ENCODE measurements around the gene MINDY4.

MINDY4 gene

DNA sequence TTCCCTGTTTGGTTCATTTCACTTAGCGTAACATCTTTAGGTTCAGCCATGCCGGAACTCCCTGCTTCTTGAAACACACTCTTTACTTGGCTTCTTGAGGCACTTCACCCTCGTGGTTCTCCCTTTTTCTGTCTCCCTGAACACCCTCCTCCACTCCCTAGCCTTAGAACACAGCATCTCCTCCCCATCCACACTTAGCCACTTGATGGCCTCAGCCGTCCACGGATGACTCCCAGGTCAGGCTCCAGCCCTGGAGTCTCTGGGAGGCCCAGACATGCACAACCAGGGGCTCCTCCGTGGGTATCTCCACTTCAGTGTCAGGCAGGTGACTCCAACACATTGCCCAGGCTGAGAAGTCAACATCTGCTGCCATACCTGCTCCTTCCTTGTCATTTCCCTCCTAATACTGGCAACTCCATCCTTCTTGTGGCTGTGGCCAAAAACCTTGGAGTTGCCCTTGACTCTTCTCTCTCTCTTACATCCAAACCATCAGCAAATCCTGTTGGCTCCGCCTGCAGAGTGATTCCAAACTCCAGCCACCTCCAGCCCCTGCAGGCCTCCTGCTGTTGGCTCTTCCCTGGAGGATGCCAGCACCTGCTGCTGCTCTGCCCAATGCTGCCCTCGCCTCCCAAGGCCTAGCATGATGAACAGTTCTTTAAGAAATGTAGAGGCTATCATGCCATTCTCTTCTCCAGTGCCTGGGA lies 27.7 kb upstream of the MINDY4 start:
- peak; percentile 16 for DNase-seq (ENCODE audit: low spot score)

DNA sequence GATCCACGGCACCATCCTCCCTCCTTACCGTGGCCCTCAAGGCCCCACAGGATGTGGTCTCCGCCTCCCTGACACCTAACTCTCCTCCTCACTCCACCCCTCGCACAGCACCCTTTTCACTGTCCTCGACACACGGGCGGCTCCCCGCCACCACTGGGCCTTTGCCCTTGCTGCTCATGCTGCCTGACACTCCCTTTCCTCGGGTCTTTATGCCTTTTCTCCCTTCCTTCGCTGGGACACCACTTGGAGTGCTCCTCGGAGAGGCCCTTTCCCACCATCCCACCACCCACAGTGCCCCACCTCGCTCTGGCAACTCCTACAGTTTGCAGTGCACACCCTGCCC lies 27.2 kb upstream of the MINDY4 start:
- DNase-seq (ENCODE audit: low spot score) = no peak

DNA sequence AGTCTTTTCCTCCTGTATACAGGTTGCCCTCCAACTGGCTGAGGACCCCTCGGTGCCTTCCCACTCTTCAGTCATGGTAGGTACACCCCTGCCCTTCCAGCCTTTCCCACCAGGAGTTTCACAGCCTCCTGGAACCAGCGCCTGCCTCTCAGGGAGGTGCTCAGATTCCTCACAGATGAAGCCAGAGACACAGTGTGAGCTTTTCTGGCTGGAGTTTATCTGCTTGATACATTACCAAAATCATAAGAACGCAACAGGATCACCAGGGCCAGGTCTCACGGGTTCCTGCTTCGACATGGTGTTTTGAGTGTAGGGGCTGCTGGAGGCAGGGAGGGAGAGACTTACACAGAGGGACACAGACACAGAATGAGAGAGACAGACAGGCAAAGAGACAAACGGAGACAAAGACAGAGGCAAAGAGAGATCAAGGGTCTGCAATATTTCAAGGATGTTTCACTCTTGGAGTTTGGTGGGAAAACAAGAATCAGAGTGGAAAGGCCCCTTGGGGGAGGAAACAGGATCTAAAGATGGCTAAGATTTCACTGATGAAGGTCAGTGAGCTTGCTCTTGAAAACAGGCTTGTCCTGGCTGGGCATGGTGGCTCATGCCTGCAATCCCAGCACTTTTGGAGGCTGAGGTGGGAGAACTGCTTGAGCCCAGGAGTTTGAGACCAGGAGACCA lies 25.8 kb upstream of the MINDY4 start:
- DNase-seq (ENCODE audit: low spot score) = no peak

DNA sequence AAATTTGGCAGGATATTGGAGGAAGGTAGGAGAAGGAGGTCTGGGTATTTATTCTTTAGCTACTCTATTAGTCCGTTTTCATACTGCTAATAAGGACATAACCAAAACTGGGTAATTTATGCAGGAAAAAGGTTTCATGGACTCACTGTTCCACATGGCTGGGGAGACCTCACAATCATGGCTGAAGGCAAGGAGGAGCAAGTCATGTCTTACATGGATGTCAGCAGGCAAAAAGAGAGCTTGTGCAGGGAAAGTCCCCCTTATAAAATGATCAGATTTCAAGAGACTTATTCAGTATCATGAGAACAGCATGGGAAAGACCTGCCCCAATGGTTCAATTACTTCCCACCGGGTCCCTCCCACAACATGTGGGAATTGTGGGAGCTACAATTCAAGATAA lies 21.2 kb upstream of the MINDY4 start:
- DNase-seq (ENCODE audit: low spot score) = no peak

DNA sequence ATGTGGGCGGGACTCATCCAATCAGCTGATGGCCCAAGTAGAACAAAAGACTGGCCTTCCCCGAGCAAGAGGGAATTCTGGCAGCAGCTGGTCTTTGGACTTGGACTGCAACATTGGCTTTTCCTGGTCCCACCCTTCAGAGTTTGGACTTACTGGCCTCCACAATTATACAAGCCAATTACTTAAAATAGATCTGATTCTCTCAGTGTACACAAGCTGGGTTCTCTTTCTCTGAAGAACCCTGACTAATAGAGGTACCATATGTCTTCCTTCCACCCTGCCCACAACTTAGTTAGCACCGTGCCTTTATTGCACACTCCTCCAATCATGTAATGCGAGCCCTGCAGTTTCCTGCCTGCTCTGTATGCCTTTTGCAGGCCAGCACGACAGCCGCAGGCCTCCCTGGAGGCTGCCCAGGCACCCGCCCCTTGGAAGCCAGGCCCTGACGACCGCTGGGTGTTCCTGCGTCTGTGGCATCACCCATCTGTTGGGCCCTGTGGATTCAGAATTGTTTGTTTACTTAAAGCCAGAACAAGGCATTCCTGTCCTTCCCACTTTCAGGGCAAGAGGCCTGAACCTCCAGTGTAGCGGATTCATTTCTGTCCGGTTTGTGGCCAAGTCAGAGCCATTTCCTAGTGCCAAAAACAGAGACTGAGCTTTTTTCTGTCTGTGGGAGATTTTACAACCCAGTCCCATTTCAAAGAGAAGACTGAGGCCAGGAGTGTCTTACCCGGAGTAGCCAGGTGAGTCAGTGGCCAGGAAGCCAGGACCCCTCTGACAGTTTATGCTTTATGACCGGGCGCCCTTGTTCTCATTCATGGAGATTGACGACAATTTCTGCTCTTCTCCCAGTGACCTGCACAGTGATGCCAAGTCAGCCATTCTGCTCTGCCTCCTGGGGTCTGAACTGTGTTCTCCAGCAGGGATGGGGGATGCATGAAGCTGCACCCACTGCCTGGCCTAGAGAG lies 20.2 kb upstream of the MINDY4 start:
- DNase-seq (ENCODE audit: low spot score) = no peak

DNA sequence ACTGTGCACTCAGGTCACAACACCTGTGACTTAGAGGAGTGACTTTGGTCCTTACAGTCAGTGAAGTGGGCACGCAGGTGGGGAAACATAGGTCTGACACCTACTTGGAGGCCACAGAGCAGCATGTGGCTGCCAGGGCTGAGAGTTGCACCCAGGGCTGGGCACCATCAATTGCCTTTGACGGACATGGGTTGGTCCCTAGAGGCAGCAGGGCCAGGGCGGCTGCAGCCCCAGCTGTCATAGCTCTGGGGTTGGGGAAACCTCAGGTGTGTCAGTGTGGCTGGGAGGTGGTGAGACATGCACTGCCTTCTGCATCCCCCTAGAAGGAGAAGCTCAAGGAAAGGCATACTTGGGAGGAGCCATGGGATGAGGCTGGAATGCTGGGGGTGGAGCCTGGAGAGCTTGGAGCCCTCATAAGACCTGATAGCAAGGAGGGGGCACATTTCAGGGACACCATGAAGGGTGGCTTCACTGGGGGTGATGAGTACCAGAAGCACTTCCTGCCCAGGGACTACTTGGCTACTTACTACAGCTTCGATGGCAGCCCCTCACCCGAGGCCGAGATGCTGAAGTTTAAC lies 19.4 kb upstream of the MINDY4 start, which contains the start of gene INMT:
TSS of gene INMT (plus strand) at position 440 of the 578 bp plus-strand sequence. CDS start at position 456, 16 bp downstream.
- DNase-seq (ENCODE audit: low spot score) = no peak

DNA sequence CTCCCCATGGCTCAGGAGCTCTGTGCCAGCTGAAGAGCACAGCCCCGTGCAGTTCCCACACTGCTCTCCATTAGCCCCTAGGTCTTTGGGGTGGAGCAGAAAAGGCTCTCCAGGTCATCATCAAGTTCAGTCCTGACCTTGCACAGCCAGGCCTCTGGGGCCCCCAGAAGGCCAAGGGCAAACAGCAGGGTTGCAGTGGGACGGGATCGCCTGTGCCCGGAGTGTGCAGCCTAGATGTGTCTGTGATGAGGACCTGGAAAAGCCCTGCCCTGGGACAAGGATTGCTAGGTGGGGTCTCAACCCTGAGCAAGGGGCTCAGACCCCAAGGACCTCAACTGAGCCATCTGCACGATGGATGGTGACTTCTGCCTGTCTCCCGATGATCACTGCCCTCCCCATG lies 18.7 kb upstream of the MINDY4 start:
- no peak for DNase-seq (ENCODE audit: low spot score)

DNA sequence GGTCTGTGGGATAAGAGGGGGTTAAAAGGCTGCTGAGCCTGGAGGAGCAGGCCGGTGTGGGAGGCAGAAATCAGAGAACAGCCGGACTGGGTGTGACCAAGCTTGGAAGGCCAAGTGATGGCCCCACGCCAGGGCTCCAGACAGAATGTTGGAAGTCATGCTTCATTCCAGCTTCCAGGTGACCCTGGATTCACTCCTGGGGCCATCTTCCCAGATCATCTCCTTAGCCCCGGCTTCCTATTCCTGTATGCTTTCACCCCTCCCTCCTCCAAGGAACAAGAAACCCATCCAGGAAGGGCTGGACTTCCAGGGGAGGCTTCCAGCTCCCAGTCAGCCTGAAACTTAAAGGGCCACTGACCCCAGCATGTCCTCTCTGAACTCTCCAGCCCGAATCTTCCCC lies 18.2 kb upstream of the MINDY4 start:
- DNase-seq (ENCODE audit: low spot score) = no peak

DNA sequence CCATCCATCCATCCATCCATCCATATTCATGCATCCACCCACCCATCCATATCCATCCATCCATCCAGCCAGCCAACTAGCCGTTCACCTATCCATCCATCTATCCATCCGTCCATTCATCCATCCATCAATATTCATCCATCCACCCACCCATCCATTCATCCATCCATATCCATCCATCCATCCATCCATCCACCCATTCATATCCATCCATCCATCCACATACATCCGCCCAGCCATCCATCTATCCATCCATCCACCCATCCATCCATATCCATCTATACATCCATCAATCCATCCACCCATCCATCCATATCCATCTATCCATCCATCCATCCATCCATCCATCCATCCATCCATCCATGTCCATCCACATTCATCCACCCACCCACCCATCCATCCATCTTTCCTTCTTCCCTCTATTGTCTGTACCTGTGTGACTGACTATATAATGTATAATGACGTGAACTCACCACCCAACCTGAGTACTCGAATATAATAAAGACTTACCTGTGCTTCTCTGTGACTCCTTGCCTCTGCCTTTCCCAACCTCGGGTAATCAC lies 16.8 kb upstream of the MINDY4 start:
- no peak for DNase-seq (ENCODE audit: low spot score)

DNA sequence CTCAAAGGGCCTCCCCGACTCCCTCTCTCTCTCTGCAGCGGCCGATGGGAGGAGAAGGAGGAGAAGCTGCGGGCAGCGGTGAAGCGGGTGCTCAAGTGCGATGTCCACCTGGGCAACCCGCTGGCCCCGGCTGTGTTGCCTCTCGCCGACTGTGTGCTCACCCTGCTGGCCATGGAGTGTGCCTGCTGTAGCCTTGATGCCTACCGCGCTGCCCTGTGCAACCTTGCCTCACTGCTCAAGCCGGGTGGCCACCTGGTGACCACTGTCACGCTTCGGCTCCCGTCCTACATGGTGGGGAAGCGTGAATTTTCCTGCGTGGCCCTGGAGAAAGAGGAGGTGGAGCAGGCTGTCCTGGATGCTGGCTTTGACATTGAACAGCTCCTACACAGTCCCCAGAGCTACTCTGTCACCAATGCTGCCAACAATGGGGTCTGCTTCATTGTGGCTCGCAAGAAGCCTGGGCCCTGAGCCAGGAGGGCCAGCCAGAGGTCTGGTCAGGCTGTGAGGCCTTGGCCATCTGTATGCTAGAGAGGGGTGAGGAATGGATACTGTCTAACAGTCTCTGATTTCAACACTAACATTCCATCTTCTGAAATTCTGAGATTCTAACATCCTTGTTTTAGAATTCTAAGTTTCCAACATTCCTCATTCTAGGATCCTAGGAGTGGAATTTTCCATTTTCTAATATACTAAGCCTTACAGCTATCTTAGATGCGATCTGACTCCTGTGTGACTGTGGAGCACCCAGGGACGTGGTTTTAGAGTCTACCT lies 15.6 kb upstream of the MINDY4 start:
- no peak for DNase-seq (ENCODE audit: low spot score)

DNA sequence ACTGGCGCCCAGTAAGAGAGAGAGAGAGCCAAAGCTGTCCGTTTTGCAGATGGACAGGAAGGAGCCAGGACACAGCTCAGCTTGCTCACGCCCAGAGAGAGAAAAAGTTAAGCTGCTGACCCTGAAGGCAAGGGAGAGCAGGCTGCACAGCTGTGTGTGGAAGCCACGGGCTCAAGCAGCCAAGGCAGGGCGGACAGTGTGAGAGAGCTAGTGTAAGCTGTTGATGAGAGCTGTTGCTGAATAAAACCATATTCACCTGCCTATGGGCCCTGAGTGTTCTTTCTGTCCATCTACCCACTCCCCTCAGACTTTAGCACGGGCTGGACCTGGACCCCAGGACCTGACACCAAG lies 13.9 kb upstream of the MINDY4 start:
- no peak for DNase-seq (ENCODE audit: low spot score)

DNA sequence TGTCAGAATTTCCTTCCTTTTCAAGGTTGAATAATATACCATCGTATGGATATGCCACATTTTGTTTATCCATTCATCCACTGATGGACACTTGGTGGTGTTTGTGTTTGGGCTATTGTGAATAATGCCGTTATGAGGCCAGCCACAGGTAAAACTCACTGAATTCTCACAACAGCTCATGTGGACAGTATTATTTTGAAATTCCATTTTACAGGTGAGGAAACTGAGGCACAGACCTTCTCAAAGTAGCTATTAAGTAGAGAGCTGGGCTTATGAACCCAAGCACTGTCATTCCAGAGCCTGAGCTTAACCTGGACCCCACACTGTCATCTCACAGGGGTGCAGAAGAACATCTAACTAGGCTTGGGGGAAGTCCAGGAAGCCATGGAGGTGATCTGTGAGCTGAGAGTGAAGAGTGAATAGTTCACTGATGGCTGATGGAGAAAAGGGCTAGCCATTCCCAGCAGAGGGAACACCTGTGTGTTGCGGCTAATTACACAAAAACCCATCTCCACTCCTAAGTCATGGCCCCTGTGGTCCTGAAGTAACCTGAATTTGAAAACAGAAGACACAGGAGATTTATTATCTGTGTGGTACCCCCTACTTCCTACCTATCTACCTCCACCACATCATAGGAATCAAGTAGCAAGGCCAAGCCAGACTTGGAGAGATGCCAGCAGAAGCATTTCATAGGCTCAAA lies 10.6 kb upstream of the MINDY4 start:
- DNase-seq (ENCODE audit: low spot score) = no peak

DNA sequence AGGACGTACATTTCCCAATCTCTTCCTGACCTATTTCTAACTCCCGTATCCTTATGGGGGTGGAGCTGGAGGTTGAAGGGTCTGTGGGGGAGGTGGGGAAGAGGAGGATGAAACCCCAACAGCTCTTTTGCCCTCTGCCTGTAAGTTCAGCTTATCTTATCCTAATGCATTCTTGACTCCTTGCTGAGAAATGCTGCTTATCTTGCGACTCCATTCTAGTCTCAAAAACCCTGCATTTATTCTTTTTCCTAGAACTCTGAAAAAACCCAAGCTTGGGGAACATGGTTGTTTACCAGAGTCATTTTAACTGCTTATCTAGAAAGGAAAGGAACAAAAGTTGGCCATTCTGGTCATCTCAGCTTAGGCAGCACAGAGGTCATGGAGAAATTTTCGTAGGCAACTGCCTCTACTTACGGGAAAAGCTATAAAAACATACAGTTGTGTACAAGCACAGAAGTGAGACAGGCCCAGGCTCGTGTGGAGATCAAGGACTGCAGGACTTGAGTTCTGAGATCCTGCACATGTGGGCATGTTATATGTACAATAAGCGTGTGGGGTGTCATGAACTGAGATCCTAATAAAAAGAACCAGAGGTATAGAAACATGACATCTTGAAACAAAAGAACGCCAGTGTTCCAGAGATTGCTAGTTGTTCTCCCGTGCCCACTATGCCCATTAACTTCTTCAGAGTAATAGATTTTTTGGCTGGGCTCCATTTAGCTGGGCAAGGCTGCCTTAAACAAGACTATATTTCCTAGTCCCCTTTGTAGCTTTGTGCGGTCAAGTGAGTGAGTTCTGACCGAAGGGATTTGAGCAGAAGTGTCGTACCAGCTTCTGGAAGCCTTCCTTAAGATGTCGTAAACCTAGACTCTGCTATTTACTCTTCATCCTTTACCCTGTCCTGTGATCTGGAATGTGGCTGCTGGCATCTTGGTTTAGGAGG lies 9.7 kb upstream of the MINDY4 start:
- no peak for DNase-seq (ENCODE audit: low spot score)

DNA sequence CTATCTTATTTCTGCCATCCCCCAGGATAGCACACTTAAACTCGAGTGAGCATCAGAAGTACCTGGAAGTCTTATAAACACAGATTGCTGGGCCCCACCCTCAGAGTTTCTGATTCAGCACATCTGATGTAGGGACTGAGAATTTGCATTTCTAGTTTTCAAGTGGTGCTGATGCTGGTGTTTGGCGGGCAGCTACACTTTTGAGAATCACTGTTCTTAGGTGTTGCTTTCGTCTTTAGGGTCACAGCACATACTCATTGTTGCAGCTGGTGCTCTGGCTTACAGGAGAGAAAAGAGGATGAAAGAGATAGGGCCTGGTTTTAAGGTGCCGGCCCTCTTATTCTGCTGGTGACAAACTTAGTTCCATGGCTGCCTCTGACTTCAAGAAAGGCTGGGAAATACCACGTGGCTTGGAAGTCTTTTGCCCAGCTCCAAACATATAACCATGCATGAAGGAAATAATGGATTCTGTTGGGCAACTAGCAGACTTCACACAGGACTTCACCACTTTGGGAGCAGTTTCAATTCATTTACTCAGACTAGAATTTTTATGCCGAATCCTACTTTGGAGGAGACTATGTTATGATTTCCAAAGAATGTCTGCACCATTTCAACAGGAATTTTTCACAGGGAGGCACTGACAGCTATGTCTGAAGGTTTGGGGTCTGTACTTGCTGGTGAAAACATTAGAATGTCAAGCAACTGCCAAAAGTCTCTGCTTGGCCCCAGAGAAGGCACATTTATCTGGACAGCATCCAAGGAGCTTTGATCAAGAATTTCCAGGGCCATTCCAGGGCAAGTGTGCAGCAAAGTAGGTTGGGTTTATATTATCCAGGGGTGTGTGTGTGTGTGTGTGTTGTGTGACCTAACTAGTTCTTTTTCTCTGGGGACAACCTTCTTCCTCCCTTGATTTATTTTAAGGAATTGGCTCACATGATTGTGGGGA lies 6.9 kb upstream of the MINDY4 start:
- no peak for DNase-seq (ENCODE audit: low spot score)

DNA sequence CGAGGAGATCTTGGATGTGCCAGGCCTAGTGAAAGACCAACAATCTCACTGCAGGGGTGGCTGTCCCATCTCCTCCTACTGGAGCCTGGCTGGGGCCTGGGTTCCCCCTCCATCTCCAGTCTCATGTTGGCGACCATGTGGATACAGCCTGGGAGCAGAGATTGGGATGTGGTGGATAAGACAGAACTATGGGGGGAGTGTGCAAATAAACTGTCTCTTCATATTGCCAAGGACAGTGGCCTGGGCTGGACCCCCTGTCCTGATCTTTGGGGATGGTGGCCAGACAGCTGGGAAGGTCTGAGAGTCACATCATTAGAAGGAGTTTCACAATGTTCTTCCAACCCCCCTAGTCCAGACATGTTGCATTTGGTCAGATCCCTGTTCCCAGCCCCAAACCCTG lies 5.8 kb upstream of the MINDY4 start:
- DNase-seq (ENCODE audit: low spot score) = no peak

DNA sequence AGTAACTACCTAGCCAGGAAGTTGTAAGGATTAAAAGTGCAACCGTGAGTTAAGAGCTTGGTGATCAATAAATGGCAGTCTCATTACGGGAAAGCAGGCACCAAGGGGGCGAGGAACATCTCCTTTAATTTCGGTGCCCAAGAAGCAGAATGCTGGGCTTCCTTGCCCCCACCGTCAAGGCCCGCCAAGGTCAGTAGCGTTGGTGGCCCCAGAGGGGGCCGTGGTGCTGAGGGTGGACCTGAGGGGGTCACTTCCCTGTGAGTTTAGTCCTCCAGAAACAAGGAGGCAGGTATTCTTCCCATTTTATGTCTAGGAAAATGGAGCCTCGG lies 408 bp upstream of the MINDY4 start:
- no peak for DNase-seq (ENCODE audit: low spot score)

DNA sequence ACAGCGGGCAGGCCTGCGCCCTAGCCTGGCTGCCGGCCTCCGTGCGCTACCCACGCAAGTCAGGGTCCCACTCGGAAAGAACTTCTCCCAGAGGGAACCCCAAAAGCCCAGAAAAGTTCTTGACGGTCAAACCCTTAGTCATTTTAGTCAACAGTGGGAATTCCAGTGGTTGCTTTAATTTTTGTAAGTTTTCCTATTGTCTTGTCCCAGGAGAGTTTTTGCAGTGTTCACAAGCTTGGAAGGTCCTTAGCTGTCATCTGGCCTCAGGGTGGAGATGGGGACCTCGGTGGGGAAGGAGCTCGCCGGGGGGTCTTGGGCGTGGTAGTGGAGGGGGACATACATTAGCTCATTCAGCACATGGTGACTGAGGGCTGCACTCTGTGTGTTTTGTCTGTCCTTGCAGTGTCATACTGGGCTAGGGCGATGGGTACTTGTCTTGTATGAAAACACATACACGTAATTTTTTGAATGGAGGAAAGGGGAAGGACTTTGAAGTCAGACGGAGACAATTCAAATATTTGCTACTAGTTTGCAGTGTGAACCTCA lies 736 bp downstream of the MINDY4 start:
- DNase-seq (ENCODE audit: low spot score) = no peak

DNA sequence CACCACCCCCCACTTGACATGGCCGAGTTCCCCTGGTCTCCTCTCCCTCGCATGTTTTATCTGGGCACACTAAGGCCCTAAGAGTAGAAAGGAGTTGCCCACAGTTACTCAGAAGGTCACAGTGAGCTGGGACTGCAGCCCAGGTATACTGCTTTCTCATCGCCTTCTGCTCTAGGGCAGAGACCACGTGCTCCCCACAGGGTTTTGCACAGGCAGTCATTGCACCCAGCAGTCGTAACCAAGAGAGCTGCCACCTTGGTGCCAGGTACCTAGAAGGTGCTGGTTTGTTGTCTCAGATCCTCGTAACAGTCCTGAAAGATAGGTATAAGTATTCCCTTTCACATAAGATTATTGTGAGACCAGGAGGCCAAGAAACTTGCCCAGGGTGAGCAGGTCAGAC lies 1.8 kb downstream of the MINDY4 start:
- no peak for DNase-seq (ENCODE audit: low spot score)
